ENCODE data around the gene PTX4. TPM values are rescaled to one million over a fixed set of nuclear protein-coding genes. Genes with fewer than 3 reads are reported as not detected.
"Not testable (repeated sequence)": the region's sequence is repeated elsewhere in the genome, so short reads cannot be mapped to it uniquely, and the experiment has no call there.

PTX4 gene
- total and polyA plus RNA-seq, 4 donors = 0.08 to 0.61 TPM; not detected in 2

DNA sequence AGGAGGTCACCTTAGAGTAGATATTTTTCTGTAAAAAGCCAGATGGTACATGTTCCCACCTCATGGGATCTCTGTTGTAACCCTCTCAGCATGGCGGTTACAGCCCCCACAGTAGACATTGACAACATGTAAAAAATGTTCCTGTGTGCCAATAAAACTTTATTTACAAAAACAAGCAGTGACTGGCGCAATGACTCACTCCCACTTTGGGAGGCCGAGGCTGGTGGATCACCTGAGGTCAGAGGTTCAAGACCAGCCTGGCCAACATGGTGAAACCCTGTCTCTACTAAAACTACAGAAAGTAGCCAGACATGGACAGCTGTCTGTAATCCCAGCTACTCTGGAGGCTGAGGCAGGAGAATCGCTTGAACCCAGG is 49.1 kb downstream of the PTX4 start:
- not testable (repeated sequence) for H3K36me3 ChIP-seq (ENCODE audit: control insufficient read depth in 4 of 4, insufficient read depth in 3 of 4, low read depth in 1 of 4, low read length in 3 of 4); H3K4me3 ChIP-seq (ENCODE audit: low read depth in 1 of 3, low read length in 3 of 3)

GRCh38 chr16:1439058-1439698 is 49.6 kb downstream of the PTX4 start:
- TF ChIP-seq, protein P1, sequence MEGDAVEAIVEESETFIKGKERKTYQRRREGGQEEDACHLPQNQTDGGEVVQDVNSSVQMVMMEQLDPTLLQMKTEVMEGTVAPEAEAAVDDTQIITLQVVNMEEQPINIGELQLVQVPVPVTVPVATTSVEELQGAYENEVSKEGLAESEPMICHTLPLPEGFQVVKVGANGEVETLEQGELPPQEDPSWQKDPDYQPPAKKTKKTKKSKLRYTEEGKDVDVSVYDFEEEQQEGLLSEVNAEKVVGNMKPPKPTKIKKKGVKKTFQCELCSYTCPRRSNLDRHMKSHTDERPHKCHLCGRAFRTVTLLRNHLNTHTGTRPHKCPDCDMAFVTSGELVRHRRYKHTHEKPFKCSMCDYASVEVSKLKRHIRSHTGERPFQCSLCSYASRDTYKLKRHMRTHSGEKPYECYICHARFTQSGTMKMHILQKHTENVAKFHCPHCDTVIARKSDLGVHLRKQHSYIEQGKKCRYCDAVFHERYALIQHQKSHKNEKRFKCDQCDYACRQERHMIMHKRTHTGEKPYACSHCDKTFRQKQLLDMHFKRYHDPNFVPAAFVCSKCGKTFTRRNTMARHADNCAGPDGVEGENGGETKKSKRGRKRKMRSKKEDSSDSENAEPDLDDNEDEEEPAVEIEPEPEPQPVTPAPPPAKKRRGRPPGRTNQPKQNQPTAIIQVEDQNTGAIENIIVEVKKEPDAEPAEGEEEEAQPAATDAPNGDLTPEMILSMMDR (IDR thresholded peaks at IDR 0.05; ENCODE audit: low read depth, low read length, missing input control) = no peak
- TF ChIP-seq HNF4G (IDR thresholded peaks at IDR 0.05) = no peak
- TF ChIP-seq RXRA (IDR thresholded peaks at IDR 0.05) = no peak
- TF ChIP-seq, protein P2, sequence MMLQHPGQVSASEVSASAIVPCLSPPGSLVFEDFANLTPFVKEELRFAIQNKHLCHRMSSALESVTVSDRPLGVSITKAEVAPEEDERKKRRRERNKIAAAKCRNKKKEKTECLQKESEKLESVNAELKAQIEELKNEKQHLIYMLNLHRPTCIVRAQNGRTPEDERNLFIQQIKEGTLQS (IDR thresholded peaks at IDR 0.05) = no peak
- no peak for TF ChIP-seq MAX (IDR thresholded peaks at IDR 0.05)
- no peak for TF ChIP-seq GABPA (IDR thresholded peaks at IDR 0.05 in 1 of 2, conservative IDR thresholded peaks at IDR 0.05 in 1 of 2)
- TF ChIP-seq RAD21 (IDR thresholded peaks at IDR 0.05) = no peak
- TF ChIP-seq, protein P3, sequence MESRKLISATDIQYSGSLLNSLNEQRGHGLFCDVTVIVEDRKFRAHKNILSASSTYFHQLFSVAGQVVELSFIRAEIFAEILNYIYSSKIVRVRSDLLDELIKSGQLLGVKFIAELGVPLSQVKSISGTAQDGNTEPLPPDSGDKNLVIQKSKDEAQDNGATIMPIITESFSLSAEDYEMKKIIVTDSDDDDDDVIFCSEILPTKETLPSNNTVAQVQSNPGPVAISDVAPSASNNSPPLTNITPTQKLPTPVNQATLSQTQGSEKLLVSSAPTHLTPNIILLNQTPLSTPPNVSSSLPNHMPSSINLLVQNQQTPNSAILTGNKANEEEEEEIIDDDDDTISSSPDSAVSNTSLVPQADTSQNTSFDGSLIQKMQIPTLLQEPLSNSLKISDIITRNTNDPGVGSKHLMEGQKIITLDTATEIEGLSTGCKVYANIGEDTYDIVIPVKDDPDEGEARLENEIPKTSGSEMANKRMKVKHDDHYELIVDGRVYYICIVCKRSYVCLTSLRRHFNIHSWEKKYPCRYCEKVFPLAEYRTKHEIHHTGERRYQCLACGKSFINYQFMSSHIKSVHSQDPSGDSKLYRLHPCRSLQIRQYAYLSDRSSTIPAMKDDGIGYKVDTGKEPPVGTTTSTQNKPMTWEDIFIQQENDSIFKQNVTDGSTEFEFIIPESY (IDR thresholded peaks at IDR 0.05) = no peak
- no peak for TF ChIP-seq FOXA2 (IDR thresholded peaks at IDR 0.05)
- no peak for TF ChIP-seq HNF4A (conservative IDR thresholded peaks at IDR 0.05)
- no peak for TF ChIP-seq YY1 (IDR thresholded peaks at IDR 0.05)
- TF ChIP-seq EGR1 (IDR thresholded peaks at IDR 0.05; ENCODE audit: low read depth in 2 of 2) = no peak
- no peak for TF ChIP-seq REST (IDR thresholded peaks at IDR 0.05)
- no peak for TF ChIP-seq NR2F2 (IDR thresholded peaks at IDR 0.05)
- TF ChIP-seq TAF1 (conservative IDR thresholded peaks at IDR 0.05) = no peak
- no peak for TF ChIP-seq JUND (IDR thresholded peaks at IDR 0.05)
- TF ChIP-seq SP1 (IDR thresholded peaks at IDR 0.05) = no peak
- TF ChIP-seq FOXA1 (IDR thresholded peaks at IDR 0.05) = no peak
- Histone ChIP-seq H3K9me3 (ENCODE audit: control insufficient read depth in 4 of 4, low read length in 3 of 4) (no peaks in the 10 kb centered on the region), H3K4me1 (ENCODE audit: control insufficient read depth in 4 of 4, insufficient read depth in 4 of 4, low read length in 3 of 4) (no peaks in the 10 kb centered on the region), H3K9ac (ENCODE audit: low read depth in 1 of 2, low read length in 2 of 2) (no peak overlapping the region), H3K36me3 (ENCODE audit: control insufficient read depth in 4 of 4, insufficient read depth in 3 of 4, low read depth in 1 of 4, low read length in 3 of 4) (no peaks in the 10 kb centered on the region), H3K27me3 (ENCODE audit: control insufficient read depth in 4 of 4, insufficient read depth in 4 of 4, low read length in 3 of 4) (no peaks in the 10 kb centered on the region), H3K27ac (ENCODE audit: low read depth in 1 of 2, low read length in 2 of 2) (no peak overlapping the region), H3K4me3 (ENCODE audit: low read depth in 1 of 3, low read length in 3 of 3) (no peak overlapping the region)
- no peak for DNase-seq (ENCODE audit: low spot score)
- WGBS = 89% methylated on average over 27 of the region's 27 CpGs

More for the DNA sequence above, 49.1 kb downstream of the PTX4 start:
- not testable (repeated sequence) for H3K27me3 ChIP-seq (ENCODE audit: control insufficient read depth in 4 of 4, insufficient read depth in 4 of 4, low read length in 3 of 4); H3K27ac ChIP-seq (ENCODE audit: low read depth in 1 of 2, low read length in 2 of 2); H3K9me3 ChIP-seq (ENCODE audit: control insufficient read depth in 4 of 4, low read length in 3 of 4); H3K9ac ChIP-seq (ENCODE audit: low read depth in 1 of 2, low read length in 2 of 2); DNase-seq (ENCODE audit: low spot score); H3K4me1 ChIP-seq (ENCODE audit: control insufficient read depth in 4 of 4, insufficient read depth in 4 of 4, low read length in 3 of 4)
- WGBS = 93% methylated on average over 4 of the region's 4 CpGs

Measured in liver (tissue), 9 donors.